ENCODE results near the gene PROCR.

- TF ChIP-seq, protein P1, sequence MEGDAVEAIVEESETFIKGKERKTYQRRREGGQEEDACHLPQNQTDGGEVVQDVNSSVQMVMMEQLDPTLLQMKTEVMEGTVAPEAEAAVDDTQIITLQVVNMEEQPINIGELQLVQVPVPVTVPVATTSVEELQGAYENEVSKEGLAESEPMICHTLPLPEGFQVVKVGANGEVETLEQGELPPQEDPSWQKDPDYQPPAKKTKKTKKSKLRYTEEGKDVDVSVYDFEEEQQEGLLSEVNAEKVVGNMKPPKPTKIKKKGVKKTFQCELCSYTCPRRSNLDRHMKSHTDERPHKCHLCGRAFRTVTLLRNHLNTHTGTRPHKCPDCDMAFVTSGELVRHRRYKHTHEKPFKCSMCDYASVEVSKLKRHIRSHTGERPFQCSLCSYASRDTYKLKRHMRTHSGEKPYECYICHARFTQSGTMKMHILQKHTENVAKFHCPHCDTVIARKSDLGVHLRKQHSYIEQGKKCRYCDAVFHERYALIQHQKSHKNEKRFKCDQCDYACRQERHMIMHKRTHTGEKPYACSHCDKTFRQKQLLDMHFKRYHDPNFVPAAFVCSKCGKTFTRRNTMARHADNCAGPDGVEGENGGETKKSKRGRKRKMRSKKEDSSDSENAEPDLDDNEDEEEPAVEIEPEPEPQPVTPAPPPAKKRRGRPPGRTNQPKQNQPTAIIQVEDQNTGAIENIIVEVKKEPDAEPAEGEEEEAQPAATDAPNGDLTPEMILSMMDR (IDR thresholded peaks at IDR 0.05) = no peak
- TF ChIP-seq POLR2A (IDR thresholded peaks at IDR 0.05) = no peak
Observed at GRCh38 chr20:35156978-35157377, 14.9 kb upstream of the PROCR start.

Measured in lower leg skin (tissue), 3 donors.